Epidermal melanocyte (primary cell): ENCODE measurements around the gene SAMD14.

Source experiments
- DNase-seq: peaks from one replicate; pipeline ENCODE4 v3.0.0; 2011; ENCODE audit warnings: low spot score; ENCODE audit not compliant: insufficient read length

The SAMD14 gene

DNA sequence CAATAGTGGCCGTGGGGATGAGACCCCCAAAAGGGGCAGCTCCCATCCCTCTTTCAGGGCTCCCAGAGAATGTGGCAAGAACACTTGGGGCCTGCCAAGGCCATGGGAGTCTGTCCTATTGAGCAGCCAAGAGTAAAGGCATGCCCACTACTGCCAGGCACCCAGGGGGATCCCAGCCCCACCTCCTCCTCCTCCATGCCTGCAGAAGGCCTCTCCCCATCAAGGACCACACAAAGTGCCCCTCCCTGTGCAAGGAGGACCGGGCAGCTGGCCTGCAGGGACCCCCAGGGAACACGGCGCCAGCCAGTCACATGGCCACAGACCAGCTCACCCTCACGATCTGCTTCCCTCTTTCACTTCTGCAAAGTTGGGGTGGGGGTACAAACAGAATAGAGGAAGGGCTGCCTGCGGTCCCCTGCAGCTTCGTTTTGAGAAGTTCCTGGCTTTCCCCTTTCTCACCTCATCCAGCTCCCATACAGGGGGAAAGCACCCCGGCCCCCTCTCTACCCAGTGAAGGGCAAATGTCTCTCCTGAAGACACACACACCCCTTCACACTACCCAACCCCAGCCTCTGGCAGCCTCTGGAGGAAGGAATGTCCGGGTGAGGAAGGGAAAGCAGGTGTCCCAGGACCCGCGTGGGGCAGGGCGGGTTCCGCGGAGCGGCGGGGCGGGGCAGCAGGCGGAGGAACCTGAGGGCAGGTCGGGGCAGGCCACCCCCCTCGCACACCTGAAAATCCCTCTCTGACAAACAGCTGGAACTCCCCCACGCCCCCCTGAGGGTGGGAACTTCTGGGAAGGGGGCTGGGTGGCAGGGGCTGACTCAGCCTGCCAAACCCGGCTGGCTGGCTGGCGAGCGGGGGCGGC, 18.5 kb upstream of the SAMD14 start:
- no peak for DNase-seq

DNA sequence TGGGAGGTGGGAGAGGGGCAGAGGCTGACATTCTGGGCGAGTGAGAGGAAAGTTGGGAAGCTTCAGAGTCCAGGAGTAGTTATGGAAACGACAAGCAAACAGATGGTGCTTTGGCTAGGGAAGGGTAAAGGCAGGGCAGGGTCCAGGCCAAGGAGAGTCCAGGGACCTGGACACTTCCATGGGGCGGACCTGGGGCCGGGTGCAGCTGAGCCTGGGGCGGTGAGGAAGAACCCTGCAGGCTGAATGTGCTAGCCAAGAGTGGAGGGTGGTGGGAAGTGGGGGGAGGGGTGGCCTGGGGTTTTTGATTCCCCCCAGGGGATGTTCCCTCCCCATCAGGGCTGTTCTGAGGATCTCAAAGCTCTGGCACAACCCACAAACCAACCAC, 17.9 kb upstream of the SAMD14 start:
- no peak for DNase-seq

DNA sequence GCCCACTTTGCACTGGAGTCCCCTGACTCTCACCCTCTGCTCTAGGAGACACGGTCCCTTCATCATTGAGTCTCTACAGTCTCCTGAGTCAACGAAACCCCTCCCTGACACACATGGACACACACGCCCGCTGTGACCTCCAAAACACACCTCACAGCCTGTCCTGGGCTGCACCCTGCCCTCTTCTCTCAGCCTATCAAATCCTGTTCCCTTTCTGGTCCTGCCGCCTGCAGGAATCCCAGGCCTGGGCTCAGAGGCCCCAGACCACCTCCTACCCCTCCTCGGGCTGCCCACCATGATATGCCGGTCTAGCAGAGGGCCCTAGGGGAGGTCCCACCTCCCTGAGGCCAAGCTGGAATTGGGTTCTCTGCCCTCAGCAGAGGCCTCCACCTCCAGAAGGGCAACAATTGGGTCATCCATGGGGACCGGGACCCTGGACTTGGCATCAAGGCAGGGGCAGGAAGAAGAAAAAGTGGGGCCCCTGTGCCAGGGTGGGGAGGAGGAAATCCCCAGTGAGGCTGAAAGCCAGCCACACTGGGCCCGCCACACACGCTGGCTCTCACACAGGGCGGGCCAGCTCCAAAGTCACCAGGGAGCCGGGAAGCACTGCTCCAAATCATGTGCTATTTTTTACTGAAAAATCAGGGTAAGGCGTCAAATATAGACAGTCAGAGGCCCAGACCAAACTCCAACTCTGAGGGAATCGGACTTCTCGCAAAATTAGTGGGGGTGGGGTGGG, 17.1 kb upstream of the SAMD14 start:
- no peak for DNase-seq

DNA sequence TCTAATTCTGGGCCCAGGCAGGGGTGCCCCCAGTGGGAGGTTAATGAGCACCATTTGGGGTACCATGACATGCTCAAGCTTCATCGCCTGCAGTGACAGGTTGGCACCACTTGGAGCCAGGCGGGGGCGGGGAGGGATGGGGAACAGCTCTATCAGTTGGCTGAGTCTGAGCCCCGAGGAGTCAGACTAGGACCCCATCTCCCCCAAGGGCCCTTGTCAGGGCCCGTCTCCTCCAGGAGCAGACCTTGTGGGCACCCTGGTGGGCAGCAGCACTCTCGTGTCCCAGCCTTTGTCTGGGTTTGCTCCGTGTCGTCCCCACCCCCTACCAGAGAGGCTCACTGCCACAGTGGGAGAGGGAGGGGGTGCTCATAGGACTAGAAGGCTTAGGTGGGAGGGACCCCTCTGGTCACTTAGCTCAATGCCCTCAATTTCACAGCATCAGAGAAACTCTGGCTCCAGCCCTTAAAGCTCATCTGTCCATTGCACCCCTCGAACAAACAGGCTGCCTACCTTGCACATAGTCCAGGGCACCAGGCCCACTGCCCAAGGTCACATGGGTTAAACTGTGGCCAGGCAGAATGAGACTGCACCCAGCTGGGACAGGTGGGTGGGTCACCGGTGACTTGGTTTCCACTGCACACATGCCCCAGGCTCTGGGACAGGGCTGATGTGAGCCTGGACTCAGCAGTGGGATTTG, 16.4 kb upstream of the SAMD14 start:
- no peak for DNase-seq

DNA sequence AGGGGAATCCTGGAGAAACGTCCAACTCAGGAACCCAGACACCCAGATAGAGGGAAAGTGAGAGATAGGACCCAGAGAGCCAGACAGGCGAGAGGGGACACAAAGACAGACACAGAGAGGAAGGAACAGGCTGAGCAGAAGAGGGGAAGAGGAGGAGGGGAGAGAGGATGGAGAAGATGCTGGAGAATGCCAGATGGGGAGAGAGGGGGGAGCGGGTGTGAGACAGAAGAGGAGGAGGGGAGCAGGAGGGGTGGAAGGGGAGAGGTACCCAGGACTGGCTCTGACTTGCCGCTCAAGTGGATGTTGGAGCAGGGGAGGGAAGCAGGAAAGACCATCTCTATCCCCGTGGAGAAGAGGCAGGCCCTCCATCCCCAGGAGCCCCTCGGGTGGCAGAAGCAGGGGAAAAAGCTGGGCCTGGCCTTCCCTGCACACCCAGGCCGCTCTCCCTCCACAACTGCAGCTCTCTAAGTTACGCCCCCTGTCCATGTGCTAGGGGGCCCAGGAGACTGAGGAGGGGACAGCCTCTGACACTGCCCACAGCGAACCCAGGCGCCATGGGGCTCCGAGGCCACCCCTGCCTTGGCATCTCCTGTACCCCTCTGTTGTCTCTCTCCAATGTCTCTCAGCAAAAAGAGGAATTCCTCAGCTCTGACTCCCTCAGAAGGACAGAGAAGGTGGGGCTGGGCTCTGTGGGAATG, 15.7 kb upstream of the SAMD14 start:
- DNase-seq = no peak

DNA sequence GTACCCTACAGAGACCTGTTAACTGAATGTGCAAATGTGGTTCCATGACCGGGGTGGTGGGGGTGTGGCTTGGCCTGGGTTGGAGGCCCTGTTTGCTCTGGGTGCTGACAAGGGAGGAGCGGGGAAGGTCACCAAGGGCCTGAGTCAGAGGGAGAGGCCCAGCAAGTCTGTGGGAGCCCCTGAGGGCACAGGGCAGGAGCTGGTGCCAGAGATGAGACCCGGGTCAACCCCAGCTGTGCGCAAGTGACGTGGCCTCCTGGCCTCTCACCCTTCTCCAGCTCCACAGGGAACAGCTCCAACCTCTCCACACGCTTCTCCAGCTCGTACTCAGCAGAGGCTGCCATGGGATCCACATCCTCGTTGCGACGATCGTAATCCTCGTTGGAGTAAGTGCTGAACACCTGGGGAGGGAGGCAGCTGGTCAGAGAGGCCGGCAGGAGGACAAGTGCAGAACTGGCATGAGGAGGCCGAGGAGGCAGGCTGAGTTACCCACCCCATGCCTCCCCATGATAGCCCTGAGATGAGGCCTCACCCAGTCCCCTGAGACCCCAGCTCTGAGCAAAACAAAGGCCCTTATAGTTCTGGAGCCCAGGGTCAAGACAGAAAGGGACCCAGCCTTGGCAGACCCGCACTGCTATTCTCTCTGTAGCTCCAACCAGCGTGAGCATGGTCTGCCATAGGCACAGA, 15.0 kb upstream of the SAMD14 start:
- no peak for DNase-seq

DNA sequence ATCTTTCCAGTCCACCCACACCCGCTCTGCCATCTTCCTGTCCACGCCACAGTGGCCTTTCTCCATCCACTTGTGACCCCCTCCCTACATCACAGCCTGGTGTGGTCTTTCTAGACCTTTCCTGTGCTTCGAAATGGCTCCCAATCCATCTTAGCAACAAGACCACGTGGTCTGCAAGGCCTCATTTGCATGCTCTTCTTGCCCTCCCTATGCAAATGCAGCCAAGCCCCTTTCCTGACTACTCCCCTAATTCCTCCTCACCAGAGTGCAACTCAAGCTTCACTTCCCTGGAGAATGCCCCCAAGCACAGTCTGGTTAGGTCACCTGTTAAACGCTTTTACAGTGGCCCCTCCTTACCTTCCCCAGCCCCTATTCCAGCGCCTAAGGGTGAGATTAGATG, 14.4 kb upstream of the SAMD14 start:
- no peak for DNase-seq

DNA sequence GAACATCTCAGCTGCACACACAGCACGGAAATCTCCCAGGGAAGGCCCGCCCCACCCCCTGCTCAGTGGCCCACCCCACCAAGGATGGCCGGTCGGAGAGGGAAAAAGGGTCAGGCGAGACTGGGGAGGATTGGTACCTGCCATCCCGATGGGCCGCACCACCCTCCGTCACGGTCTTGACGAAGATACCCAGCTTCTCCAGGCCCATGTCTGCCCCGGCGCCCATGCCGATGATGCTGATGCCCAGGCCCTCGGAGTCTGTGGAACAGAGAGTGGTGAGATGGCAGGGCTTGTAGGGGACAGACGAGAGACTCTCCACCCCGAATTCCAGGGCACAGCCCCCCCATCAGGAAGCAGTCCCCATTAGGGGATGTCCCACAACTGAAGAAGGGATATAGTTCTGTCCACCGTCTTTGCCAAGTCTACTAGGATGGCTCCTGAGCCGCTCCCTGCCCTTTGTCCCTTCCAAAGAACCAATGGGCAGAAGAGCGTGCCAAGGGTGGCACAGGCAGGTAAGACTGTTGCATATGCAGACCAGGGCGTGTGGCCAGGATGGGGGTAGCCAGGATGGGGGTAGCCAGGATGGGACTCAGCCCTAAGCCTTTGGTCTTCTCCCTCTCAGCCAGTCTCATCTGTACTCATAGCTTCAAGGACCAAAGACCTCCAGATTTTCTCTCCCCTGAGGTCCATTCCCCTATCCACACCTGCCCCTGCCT, 13.7 kb upstream of the SAMD14 start:
- no peak for DNase-seq

DNA sequence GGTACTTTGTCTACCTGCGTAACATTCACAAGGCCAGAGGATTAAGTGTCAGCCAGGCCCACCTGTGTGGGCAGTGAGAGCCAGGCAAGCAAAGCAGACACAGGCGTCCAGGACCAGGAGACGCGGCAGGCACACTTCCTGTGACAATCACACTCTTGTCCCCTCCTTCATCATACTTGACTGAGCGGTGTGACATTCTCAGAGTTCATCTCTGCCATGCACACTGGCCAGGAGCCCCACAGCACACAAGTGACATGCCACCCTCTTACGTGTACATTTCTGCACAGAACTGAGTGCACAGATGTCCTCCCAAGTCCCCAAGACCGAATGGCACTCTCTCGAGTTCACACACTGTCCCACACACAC, 11.8 kb upstream of the SAMD14 start:
- DNase-seq = no peak

DNA sequence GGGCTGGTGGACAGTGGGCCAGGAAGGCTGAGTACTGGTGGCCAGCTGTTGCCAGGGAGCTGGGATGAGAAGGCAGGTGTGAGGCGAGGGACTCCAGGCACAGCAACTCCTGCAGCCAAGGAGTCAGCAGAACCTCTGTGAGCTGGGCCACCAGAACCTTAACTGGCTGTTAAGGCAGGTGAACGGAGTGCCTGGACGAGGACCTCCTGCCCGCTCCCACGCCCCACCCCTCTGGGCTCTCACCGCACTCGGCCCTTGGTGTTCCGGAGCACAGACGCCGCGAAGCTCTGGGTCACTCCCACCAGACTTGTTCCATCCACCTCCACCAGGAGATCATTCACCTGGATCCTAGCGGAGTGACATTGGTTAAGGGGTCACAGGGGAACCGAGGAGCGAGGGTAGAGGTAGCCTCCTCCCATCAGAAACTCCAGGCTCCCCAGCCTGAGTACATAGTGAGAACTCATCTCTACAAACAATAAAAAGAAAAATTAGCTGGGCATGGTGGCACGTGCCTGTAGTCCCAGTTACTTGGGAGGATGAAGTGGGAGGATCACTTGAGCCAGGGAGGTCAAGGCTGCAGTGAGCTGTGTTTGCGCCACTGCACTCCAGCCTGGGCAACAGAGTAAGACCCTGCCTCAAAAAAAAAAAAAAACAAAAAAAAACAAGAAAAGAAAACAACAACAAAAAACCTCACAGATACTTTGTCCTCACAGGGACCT, 11.2 kb upstream of the SAMD14 start:
- no peak for DNase-seq

DNA sequence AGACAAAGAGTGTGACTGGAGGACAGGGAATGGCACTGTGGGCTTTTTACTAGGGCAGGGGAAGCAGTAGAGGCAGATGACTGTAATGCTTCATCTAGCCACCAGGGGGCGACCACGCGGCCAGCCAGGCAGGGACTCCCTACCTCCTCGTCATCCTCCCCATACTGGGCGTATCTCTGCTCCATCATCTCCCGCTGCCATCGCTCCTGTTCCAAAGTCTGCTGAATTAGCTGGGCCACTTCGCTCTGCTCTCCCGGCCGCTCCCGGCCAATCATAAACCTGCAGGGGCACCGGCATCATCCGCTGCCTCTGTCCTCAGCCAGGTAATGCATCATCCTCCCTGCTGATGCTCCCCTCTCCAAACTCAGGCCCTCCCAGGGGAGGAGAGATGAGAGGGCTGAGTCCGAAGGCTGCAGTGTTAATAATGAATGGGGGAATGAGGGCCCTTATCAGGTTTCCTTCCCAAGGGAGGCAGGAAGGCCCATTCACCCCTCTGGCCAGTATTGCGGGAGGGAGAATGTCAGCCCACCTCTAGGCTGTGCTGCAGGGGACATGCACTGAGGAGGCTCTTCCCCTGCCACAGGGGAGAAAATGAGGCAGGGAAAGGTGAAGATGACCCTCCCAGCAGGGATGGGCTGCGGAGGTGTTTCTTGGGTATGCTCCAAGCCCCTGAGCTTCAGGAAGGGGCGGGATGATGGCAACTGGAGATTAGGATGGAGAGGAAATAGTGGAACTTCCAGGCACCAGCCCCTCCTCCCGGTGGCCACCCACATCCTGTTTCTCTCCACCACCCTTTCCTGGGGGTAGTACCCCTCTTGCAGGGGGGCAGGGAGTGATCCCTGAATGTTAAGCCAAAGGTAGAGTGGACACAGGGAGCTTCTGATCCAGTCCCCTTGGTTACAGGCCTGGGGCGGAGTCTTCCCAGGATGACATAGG, 10.3 kb upstream of the SAMD14 start:
- DNase-seq = peak; percentile 88

DNA sequence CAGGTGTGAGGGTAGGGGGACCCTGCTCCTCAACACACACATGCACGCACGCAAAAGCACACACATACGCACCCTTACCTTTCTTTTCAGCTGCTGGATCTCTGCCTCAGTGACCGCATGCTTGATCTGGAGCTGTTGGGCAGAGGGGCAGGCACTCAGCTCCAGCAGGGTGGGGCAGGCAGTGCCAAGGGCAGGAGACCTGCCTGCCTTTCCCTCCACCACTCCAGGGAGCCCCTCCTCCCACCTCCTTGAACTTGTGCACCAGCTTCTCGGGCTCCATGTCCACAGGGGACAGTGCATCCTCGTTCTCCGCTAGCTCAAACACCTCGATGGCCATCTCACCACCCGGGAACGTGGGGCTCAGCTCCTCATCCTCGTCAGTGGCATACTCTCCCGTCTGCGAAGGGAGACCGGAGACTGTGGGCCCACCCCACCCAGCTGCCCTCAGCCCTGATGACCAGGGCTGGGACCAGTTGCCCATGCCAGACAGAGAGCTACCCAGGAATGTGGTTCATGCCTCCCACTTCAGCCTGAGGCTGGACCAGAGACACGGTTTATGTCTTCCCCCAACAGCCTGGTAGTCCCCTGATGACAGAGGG, 9.3 kb upstream of the SAMD14 start:
- DNase-seq = no peak

DNA sequence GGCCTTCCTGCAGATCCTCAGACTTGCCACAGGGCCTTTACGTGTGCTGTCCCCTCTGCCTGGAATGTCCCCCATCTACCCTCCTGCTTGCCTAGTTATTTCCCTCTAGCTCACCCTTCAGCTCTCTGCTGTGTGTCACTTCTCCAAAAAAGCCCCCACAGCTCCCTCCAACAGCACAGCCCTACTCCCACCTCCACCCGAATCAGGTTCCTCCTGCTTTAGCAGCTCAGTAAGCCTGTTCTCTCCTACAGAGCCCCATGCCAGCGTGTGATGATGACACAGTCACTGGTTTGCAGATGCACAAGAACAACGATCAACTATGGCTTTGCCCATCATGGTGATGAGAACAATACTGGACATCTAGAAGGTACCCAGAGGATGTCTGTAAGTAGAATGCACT, 7.1 kb upstream of the SAMD14 start:
- no peak for DNase-seq

DNA sequence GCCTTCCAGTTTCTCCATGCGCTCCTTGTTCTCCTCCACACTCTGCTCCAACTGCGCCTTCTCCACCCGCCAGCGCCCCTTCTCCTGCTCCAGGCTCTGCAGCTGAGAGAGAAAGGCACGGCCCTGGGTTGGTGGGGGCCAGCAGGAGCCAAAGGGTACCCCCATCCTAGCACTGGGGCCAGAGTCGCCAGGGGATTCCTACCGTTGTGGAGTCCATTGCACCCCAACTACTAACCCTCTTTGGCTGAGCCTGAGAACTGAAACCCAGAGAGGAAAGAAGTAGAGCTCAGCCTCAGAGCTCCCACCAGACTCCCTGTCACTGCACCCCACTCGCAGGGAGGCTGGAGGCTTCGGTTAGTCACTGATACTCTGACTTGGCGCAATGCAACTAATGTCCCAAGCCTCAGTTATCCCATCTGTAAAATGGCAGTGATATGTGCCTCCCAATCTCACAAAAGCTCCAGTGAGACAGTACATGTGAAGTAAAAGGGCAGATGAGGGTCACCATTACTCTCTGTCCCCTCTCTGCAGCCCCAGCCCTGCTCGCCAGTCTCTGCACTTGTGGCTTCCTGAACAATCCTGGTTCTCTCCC, 6.2 kb upstream of the SAMD14 start:
- no peak for DNase-seq

DNA sequence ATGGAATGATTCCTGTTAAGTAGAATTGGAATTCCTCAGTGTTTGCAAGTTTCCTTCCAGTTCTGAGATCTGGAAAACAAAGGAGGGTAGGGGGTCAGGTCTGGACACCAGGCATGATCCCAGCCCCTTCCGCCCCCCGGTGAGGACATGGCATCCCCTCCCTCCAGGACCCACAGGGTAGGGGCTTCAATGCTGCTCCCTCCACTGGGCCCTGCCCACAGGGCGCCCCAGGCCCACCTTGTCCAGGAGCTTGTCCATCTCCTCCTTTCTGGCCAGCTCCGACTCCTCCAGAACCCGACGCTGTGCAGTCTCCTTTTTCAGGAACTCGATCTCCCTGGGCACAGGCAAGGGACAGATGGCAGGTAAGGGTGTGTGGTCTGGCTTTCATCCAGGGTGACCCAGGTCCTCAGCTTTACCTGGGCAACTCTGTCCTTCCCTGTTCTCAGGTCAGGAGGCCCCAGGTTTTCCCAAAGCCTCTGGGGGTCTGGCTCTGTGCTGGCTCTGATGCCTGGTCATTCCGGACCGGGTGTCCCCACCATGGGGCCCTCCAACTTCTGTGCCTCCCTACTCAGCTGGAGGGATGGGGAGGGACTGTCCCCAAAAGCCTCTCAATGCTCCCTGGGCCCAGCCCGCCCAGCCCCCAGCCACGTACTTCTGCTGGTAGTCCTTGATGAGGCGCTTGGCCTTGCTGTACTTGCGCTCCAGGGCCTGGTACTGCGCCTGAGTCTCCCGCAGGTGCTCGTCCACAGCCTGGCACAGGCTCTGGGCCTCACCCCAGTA, 5.5 kb upstream of the SAMD14 start:
- DNase-seq = no peak

DNA sequence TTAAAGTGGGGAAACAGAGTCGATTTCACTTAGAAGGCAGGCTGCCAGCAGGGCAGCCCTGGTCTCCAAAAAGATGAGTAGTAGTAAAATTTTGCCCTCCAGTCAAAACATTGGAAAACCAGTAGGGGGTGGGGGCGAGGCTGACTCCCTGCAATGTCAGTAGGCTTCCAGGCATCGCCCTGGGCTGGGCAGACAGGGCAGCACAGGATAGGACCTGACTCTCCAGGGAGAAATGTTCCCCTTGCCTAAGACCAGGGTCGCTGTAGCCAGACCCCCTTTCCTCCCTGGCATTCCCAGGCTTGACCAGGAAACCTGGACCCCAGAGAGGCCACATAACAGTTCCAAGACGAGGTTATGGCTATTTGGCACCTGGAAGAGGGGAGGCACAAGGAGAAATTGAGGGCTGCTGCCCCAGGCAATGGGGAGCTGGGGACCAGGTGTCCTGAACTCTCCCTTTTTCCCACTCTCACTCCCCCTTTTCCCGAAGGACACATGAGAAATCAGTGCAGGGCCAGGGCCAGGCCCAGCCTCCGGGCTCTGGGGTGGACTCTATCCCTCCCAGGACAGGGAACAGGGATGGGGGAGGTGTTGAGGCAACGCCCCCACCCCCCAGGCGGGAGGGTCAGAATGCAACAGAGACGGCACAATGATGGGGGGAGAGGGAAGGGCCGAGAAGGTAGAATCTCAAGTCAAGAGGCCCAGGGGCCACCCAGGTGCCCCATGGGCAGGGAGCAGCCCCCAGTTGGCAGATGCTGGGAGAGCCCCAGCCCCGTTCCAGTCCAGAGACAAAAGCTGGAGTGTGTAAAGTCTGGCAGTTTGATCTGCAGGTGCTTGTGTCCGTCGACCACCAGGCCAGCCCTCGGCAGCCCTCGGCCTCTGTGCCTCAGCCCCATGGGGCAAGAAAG, 4.5 kb upstream of the SAMD14 start:
- no peak for DNase-seq
